Liver (tissue), 9 donors: ENCODE measurements around the gene KCNMA1. TPM values are rescaled to one million over a fixed set of nuclear protein-coding genes. Genes with fewer than 3 reads are reported as not detected.

Experiments used
- DNase-seq: peaks from one replicate; pipeline ENCODE4 v3.0.0-alpha.2; 2017; ENCODE audit warnings: low spot score
- H3K27ac ChIP-seq, 2 donors: one replicate each; pipeline ENCODE4 v1.7.0; 2013; ENCODE audit warnings: inconsistent platforms in 2 of 2, low read length in 2 of 2, control low read depth in 1 of 2, low read depth in 1 of 2, mild to moderate bottlenecking in 1 of 2
- H3K27me3 ChIP-seq, 4 donors: one replicate each; pipeline versions ENCODE4 v1.6.1 to v1.7.0; 2013; ENCODE audit warnings: low read length in 3 of 4, inconsistent platforms in 1 of 4, mild to moderate bottlenecking in 1 of 4, moderate library complexity in 1 of 4; ENCODE audit not compliant: control insufficient read depth in 4 of 4, insufficient read depth in 4 of 4
- H3K36me3 ChIP-seq, 4 donors: one replicate each; pipeline versions ENCODE4 v1.6.1 to v1.7.0; 2013; ENCODE audit warnings: low read length in 3 of 4, mild to moderate bottlenecking in 3 of 4, low read depth in 1 of 4, moderate library complexity in 1 of 4; ENCODE audit not compliant: control insufficient read depth in 4 of 4, insufficient read depth in 3 of 4
- H3K4me1 ChIP-seq, 4 donors: one replicate each; pipeline versions ENCODE4 v1.6.1 to v1.7.0; 2013; ENCODE audit warnings: low read length in 3 of 4, mild to moderate bottlenecking in 3 of 4, moderate library complexity in 1 of 4; ENCODE audit not compliant: control insufficient read depth in 4 of 4, insufficient read depth in 4 of 4
- H3K4me3 ChIP-seq, 3 donors: one replicate each; pipeline versions ENCODE4 v1.6.1 to v1.7.0; 2013; ENCODE audit warnings: low read length in 3 of 3, control low read depth in 1 of 3, low read depth in 1 of 3, mild to moderate bottlenecking in 1 of 3
- H3K9ac ChIP-seq, 2 donors: one replicate each; pipeline ENCODE4 v1.7.0; 2013; ENCODE audit warnings: low read length in 2 of 2, mild to moderate bottlenecking in 2 of 2, moderate library complexity in 2 of 2, control low read depth in 1 of 2, low read depth in 1 of 2
- H3K9me3 ChIP-seq, 4 donors: one replicate each; pipeline versions ENCODE4 v1.6.1 to v1.7.0; 2013; ENCODE audit warnings: low read length in 3 of 4; ENCODE audit not compliant: control insufficient read depth in 4 of 4
- EGR1 ChIP-seq, 2 donors: IDR thresholded peaks; 2 replicates each; pipeline ENCODE4 v1.6.1; 2016 to 2018; ENCODE audit warnings: antibody characterized with exemption in 2 of 2, low read depth in 2 of 2
- FOXA1 ChIP-seq: IDR thresholded peaks from 2 replicates; pipeline ENCODE4 v1.6.1; 2016; ENCODE audit warnings: antibody characterized with exemption
- FOXA2 ChIP-seq: IDR thresholded peaks from 2 replicates; pipeline ENCODE4 v1.6.1; 2016; ENCODE audit warnings: antibody characterized with exemption
- GABPA ChIP-seq, 2 donors: IDR thresholded peaks in 1 of 2; conservative IDR thresholded peaks in 1 of 2; 2 replicates each; pipeline ENCODE4 v1.6.1; 2016; ENCODE audit warnings: antibody characterized with exemption in 2 of 2, mild to moderate bottlenecking in 1 of 2, moderate library complexity in 1 of 2
- HNF4A ChIP-seq, 2 donors: conservative IDR thresholded peaks; 2 replicates each; pipeline ENCODE4 v1.6.1; 2016; ENCODE audit warnings: antibody characterized with exemption in 2 of 2, mild to moderate bottlenecking in 2 of 2
- HNF4G ChIP-seq: IDR thresholded peaks from 2 replicates; pipeline ENCODE4 v1.6.1; 2016; ENCODE audit warnings: antibody characterized with exemption
- JUND ChIP-seq, 2 donors: IDR thresholded peaks; 2 replicates each; pipeline ENCODE4 v1.6.1; 2016; ENCODE audit warnings: antibody characterized with exemption in 2 of 2
- MAX ChIP-seq: IDR thresholded peaks from 2 replicates; pipeline ENCODE4 v1.6.1; 2016; ENCODE audit warnings: antibody characterized with exemption
- NR2F2 ChIP-seq: IDR thresholded peaks from 2 replicates; pipeline ENCODE4 v1.6.1; 2016; ENCODE audit warnings: antibody characterized with exemption
- RAD21 ChIP-seq, 2 donors: IDR thresholded peaks; 2 replicates each; pipeline ENCODE4 v1.6.1; 2016; ENCODE audit warnings: antibody characterized with exemption in 2 of 2, mild to moderate bottlenecking in 2 of 2
- RXRA ChIP-seq, 2 donors: IDR thresholded peaks; 2 replicates each; pipeline ENCODE4 v1.6.1; 2017 to 2018; ENCODE audit warnings: antibody characterized with exemption in 2 of 2, mild to moderate bottlenecking in 1 of 2
- SP1 ChIP-seq: IDR thresholded peaks from 2 replicates; pipeline ENCODE4 v1.6.1; 2018; ENCODE audit warnings: antibody characterized with exemption, mild to moderate bottlenecking
- TAF1 ChIP-seq: conservative IDR thresholded peaks from 2 replicates; pipeline ENCODE4 v1.6.1; 2016; ENCODE audit warnings: antibody characterized with exemption, mild to moderate bottlenecking
- YY1 ChIP-seq: IDR thresholded peaks from 2 replicates; pipeline ENCODE4 v1.6.1; 2016; ENCODE audit warnings: antibody characterized with exemption, mild to moderate bottlenecking
- ZBTB33 ChIP-seq: IDR thresholded peaks from 2 replicates; pipeline ENCODE4 v1.6.1; 2016; ENCODE audit warnings: antibody characterized with exemption
- WGBS: extraction: QIAGEN DNeasy Blood & Tissue Kit; methylation state at CpG from one replicate; pipeline ENCODE4 v1.1.7; 2013; 5-methylcytosine and 5-hydroxymethylcytosine counted together
- polyA plus RNA-seq, 2 donors: library from polyadenylated mRNA; stranded (reverse) in 1 of 2; unstranded in 1 of 2; fragments of 200-250 nt in 1 of 2; fragments of >200 nt in 1 of 2; fragmentation: Nextera tagmentation in 1 of 2; extraction: Ambion mirVana in 1 of 2; gene quantifications; one replicate each; pipeline versions ENCODE4 v1.2.1 to v1.2.3, GENCODE V29; 2013 to 2015
- total RNA-seq, 2 donors: library from RNA; depleted of rRNA; stranded (reverse); fragments of >200 nt; gene quantifications; one replicate each; pipeline ENCODE4 v1.2.3, GENCODE V29; 2014
- TF ChIP-seq, protein P1 (sequence below): fragments of 150-350 bp; IDR thresholded peaks from 2 replicates; pipeline ENCODE4 v1.5.1; 2017; ENCODE audit warnings: improper control_type of control experiment, low read depth, low read length; ENCODE audit not compliant: missing input control
- TF ChIP-seq, protein P2 (sequence below): IDR thresholded peaks from 2 replicates; pipeline ENCODE4 v1.6.1; 2016; ENCODE audit warnings: antibody characterized with exemption, mild to moderate bottlenecking
- TF ChIP-seq, protein P3 (sequence below): IDR thresholded peaks from 2 replicates; pipeline ENCODE4 v1.6.1; 2016; ENCODE audit warnings: antibody characterized with exemption
- donor health status: healthy.
- donor health status: healthy.
- donor health status: healthy.
- donor health status: healthy.
- donor health status: healthy.

Gene KCNMA1
- total and polyA plus RNA-seq, 4 donors = 2.5 to 9.7 (median 4.7) TPM

GRCh38 chr10:77085344-77085743, 552.3 kb downstream of the KCNMA1 start:
- 90% methylated on average over 4 of the region's 4 CpGs for WGBS
- TF ChIP-seq SP1 (no peak), HNF4A (conservative IDR thresholded peaks at IDR 0.05) (no peak), RAD21 (IDR thresholded peaks at IDR 0.05) (no peak), FOXA1 (no peak), TAF1 (no peak), GABPA (IDR thresholded peaks at IDR 0.05 in 1 of 2, conservative IDR thresholded peaks at IDR 0.05 in 1 of 2) (no peak), JUND (IDR thresholded peaks at IDR 0.05) (no peak), NR2F2 (no peak), FOXA2 (no peak), YY1 (no peak), EGR1 (IDR thresholded peaks at IDR 0.05; ENCODE audit: low read depth in 2 of 2) (no peak), ZBTB33 (no peak), HNF4G (no peak), MAX (no peak), RXRA (IDR thresholded peaks at IDR 0.05) (no peak)
- TF ChIP-seq, protein P1, sequence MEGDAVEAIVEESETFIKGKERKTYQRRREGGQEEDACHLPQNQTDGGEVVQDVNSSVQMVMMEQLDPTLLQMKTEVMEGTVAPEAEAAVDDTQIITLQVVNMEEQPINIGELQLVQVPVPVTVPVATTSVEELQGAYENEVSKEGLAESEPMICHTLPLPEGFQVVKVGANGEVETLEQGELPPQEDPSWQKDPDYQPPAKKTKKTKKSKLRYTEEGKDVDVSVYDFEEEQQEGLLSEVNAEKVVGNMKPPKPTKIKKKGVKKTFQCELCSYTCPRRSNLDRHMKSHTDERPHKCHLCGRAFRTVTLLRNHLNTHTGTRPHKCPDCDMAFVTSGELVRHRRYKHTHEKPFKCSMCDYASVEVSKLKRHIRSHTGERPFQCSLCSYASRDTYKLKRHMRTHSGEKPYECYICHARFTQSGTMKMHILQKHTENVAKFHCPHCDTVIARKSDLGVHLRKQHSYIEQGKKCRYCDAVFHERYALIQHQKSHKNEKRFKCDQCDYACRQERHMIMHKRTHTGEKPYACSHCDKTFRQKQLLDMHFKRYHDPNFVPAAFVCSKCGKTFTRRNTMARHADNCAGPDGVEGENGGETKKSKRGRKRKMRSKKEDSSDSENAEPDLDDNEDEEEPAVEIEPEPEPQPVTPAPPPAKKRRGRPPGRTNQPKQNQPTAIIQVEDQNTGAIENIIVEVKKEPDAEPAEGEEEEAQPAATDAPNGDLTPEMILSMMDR = no peak
- TF ChIP-seq, protein P2, sequence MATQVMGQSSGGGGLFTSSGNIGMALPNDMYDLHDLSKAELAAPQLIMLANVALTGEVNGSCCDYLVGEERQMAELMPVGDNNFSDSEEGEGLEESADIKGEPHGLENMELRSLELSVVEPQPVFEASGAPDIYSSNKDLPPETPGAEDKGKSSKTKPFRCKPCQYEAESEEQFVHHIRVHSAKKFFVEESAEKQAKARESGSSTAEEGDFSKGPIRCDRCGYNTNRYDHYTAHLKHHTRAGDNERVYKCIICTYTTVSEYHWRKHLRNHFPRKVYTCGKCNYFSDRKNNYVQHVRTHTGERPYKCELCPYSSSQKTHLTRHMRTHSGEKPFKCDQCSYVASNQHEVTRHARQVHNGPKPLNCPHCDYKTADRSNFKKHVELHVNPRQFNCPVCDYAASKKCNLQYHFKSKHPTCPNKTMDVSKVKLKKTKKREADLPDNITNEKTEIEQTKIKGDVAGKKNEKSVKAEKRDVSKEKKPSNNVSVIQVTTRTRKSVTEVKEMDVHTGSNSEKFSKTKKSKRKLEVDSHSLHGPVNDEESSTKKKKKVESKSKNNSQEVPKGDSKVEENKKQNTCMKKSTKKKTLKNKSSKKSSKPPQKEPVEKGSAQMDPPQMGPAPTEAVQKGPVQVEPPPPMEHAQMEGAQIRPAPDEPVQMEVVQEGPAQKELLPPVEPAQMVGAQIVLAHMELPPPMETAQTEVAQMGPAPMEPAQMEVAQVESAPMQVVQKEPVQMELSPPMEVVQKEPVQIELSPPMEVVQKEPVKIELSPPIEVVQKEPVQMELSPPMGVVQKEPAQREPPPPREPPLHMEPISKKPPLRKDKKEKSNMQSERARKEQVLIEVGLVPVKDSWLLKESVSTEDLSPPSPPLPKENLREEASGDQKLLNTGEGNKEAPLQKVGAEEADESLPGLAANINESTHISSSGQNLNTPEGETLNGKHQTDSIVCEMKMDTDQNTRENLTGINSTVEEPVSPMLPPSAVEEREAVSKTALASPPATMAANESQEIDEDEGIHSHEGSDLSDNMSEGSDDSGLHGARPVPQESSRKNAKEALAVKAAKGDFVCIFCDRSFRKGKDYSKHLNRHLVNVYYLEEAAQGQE = no peak
- TF ChIP-seq, protein P3, sequence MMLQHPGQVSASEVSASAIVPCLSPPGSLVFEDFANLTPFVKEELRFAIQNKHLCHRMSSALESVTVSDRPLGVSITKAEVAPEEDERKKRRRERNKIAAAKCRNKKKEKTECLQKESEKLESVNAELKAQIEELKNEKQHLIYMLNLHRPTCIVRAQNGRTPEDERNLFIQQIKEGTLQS = no peak
- Histone ChIP-seq H3K27ac (no peak overlapping the region), H3K4me3 (no peak overlapping the region), H3K9ac (no peak overlapping the region), H3K9me3 (no peaks in the 10 kb centered on the region), H3K27me3 (no peaks in the 10 kb centered on the region), H3K4me1 (peaks cover 0 to 2% (median 0%) of the 10 kb centered on the region in 4 donors), H3K36me3 (peaks cover 0 to 16% (median 4%) of the 10 kb centered on the region in 4 donors)
- DNase-seq = no peak
